HG03135 (cell line): Measurements from ENCODE around the gene OR10K1.
"Not testable (repeated sequence)": the region's sequence is repeated elsewhere in the genome, so short reads cannot be mapped to it uniquely, and the experiment has no call there.

Source experiments
- ATAC-seq: cut with Tn5 transposase; IDR thresholded peaks from one replicate; pipeline ENCODE4 v1.9.1; 2021; ENCODE audit warnings: mild to moderate bottlenecking, moderate library complexity; ENCODE audit not compliant: unreplicated experiment

OR10K1 gene

GRCh38 chr1:158461534-158461933 is at the start of gene OR10K1:
Gene OR10K1 (plus strand): TSS chr1:158461834. CDS start chr1:158465562, 3,728 bp downstream.
- ATAC-seq = no peak

- no peak for ATAC-seq
These were observed 46.8 kb upstream of the OR10K1 start for GRCh38 chr1:158414651-158415345.

GRCh38 chr1:158417586-158417985 is 44.0 kb upstream of the OR10K1 start:
- ATAC-seq = no peak

GRCh38 chr1:158422212-158422611 is 39.4 kb upstream of the OR10K1 start:
- ATAC-seq = no peak

GRCh38 chr1:158425027-158425426 is 36.6 kb upstream of the OR10K1 start:
- no peak for ATAC-seq

GRCh38 chr1:158426137-158426536 is 35.5 kb upstream of the OR10K1 start, which contains the start of gene OR10K2:
Gene OR10K2 (minus strand): TSS chr1:158426237. CDS start chr1:158420866, 5,371 bp downstream.
- ATAC-seq = no peak

GRCh38 chr1:158430163-158430562 is 31.5 kb upstream of the OR10K1 start:
- ATAC-seq = not testable (repeated sequence)

GRCh38 chr1:158434741-158435140 is 26.9 kb upstream of the OR10K1 start:
- ATAC-seq = no peak

GRCh38 chr1:158445376-158445775 is 16.3 kb upstream of the OR10K1 start:
- no peak for ATAC-seq

- ATAC-seq = no peak
These were observed 7.1 kb upstream of the OR10K1 start for GRCh38 chr1:158454537-158454936.

- no peak for ATAC-seq
These were observed 4.4 kb upstream of the OR10K1 start for GRCh38 chr1:158457246-158457645.

- no peak for ATAC-seq
These were observed 3.4 kb upstream of the OR10K1 start for GRCh38 chr1:158458263-158458662.

GRCh38 chr1:158471920-158472319 is 10.3 kb downstream of the OR10K1 start, which contains the start of gene OR10R2:
Gene OR10R2 (plus strand): TSS chr1:158472220. CDS start chr1:158472326, 106 bp downstream.
- ATAC-seq = no peak

- no peak for ATAC-seq
These were observed 23.8 kb downstream of the OR10K1 start for GRCh38 chr1:158485455-158485854.

- ATAC-seq = no peak
These were observed 29.7 kb downstream of the OR10K1 start for GRCh38 chr1:158491316-158491715.

GRCh38 chr1:158493054-158493453 is 31.4 kb downstream of the OR10K1 start:
- no peak for ATAC-seq

GRCh38 chr1:158494796-158495195 is 33.2 kb downstream of the OR10K1 start:
- no peak for ATAC-seq

GRCh38 chr1:158496374-158496773 is 34.7 kb downstream of the OR10K1 start:
- ATAC-seq = no peak

- ATAC-seq = no peak
These were observed 44.8 kb downstream of the OR10K1 start for GRCh38 chr1:158506369-158506987.

- no peak for ATAC-seq
These were observed 45.9 kb downstream of the OR10K1 start for GRCh38 chr1:158507511-158507910.

- no peak for ATAC-seq
These were observed 48.0 kb downstream of the OR10K1 start for GRCh38 chr1:158509471-158510156.

GRCh38 chr1:158516966-158517365 is 55.3 kb downstream of the OR10K1 start:
- ATAC-seq = no peak
